ENCODE measurements around the gene TTC19.

Gene TTC19

GRCh38 chr17:16074423-16074822, 74.8 kb downstream of the TTC19 start:
- H3K18ac ChIP-seq (ENCODE audit: low read length) = no peak overlapping the region
- no peak overlapping the region for H2BK120ac ChIP-seq (ENCODE audit: low read depth, low read length)
- no peak overlapping the region for H3K27ac ChIP-seq (ENCODE audit: low read depth, low read length)
- WGBS (ENCODE audit: extremely low coverage, insufficient coverage, low lambda C conversion rate) = no CpG with 5 or more reads among the region's 3 CpGs
- no peak overlapping the region for H2BK15ac ChIP-seq (replicated peaks; ENCODE audit: low read depth)
- no peak overlapping the region for H2AK5ac ChIP-seq (ENCODE audit: low read length)
- H3K23ac ChIP-seq (ENCODE audit: low read length) = no peak overlapping the region
- no peak overlapping the region for H3K9ac ChIP-seq (ENCODE audit: low read length)
- no peak overlapping the region for H3K56ac ChIP-seq (ENCODE audit: low read length)
- H4K8ac ChIP-seq (ENCODE audit: low read depth, low read length) = no peak overlapping the region
- no peak overlapping the region for H2BK5ac ChIP-seq (ENCODE audit: low read length)
- no peaks in the 10 kb centered on the region for H3K79me2 ChIP-seq (ENCODE audit: control insufficient read depth, insufficient read depth, low read length)
- no peak overlapping the region for H3K4me3 ChIP-seq (ENCODE audit: low read length)
- peaks cover 3% of the 10 kb centered on the region for H3K36me3 ChIP-seq (ENCODE audit: control insufficient read depth, insufficient read depth, low read length)
- no peaks in the 10 kb centered on the region for H3K4me1 ChIP-seq (ENCODE audit: control insufficient read depth, low read depth, low read length)
- no peaks in the 10 kb centered on the region for H3K27me3 ChIP-seq (ENCODE audit: insufficient read depth, low read length, poor library complexity)
- H3K4ac ChIP-seq (ENCODE audit: low read depth, low read length) = no peak overlapping the region
- DNase-seq = no peak
- H3K79me1 ChIP-seq (ENCODE audit: low read length) = no peaks in the 10 kb centered on the region
- H3K4me2 ChIP-seq (ENCODE audit: low read length) = no peak overlapping the region
- H4K5ac ChIP-seq (ENCODE audit: low read length) = no peak overlapping the region

DNA sequence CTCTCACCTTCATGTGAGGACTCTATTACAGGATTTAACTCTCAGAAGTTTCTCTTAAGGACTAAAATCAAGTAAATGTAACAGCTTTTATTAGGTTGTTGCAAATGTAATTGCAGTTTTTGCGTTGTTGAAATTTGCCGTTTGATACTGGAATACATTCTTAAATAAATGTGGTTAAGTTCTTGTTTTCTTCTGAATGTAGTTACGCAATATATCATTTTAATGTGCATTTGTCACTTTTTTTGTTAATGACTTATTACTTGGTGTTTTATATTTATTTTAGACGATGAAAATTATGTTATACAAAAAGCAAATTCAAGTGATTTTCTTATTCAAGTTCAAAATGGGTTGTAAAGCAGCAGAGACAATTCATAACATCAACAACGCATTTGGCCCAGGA, 76.3 kb downstream of the TTC19 start:
- Histone ChIP-seq H2AK5ac (ENCODE audit: low read length) (no peak overlapping the region), H4K8ac (ENCODE audit: low read depth, low read length) (no peak overlapping the region), H3K79me1 (ENCODE audit: low read length) (no peaks in the 10 kb centered on the region), H3K4ac (ENCODE audit: low read depth, low read length) (no peak overlapping the region), H2BK120ac (ENCODE audit: low read depth, low read length) (no peak overlapping the region), H3K4me2 (ENCODE audit: low read length) (no peak overlapping the region), H3K27ac (ENCODE audit: low read depth, low read length) (no peak overlapping the region), H3K4me3 (ENCODE audit: low read length) (no peak overlapping the region), H3K4me1 (ENCODE audit: control insufficient read depth, low read depth, low read length) (no peaks in the 10 kb centered on the region), H3K23ac (ENCODE audit: low read length) (no peak overlapping the region), H3K9ac (ENCODE audit: low read length) (no peak overlapping the region), H3K18ac (ENCODE audit: low read length) (no peak overlapping the region), H4K5ac (ENCODE audit: low read length) (no peak overlapping the region), H3K56ac (ENCODE audit: low read length) (no peak overlapping the region), H2BK15ac (replicated peaks; ENCODE audit: low read depth) (no peak overlapping the region), H2BK5ac (ENCODE audit: low read length) (no peak overlapping the region), H3K27me3 (ENCODE audit: insufficient read depth, low read length, poor library complexity) (no peaks in the 10 kb centered on the region), H3K79me2 (ENCODE audit: control insufficient read depth, insufficient read depth, low read length) (no peaks in the 10 kb centered on the region), H3K36me3 (ENCODE audit: control insufficient read depth, insufficient read depth, low read length) (no peaks in the 10 kb centered on the region)
- DNase-seq = no peak
- WGBS (ENCODE audit: extremely low coverage, insufficient coverage, low lambda C conversion rate) = 100% methylated on average over 1 of the region's 5 CpGs

All from mesendoderm (in vitro differentiated cells).